ENCODE data around the gene S100A8.
"Not testable (repeated sequence)": the region's sequence is repeated elsewhere in the genome, so short reads cannot be mapped to it uniquely, and the experiment has no call there.

S100A8 gene

DNA sequence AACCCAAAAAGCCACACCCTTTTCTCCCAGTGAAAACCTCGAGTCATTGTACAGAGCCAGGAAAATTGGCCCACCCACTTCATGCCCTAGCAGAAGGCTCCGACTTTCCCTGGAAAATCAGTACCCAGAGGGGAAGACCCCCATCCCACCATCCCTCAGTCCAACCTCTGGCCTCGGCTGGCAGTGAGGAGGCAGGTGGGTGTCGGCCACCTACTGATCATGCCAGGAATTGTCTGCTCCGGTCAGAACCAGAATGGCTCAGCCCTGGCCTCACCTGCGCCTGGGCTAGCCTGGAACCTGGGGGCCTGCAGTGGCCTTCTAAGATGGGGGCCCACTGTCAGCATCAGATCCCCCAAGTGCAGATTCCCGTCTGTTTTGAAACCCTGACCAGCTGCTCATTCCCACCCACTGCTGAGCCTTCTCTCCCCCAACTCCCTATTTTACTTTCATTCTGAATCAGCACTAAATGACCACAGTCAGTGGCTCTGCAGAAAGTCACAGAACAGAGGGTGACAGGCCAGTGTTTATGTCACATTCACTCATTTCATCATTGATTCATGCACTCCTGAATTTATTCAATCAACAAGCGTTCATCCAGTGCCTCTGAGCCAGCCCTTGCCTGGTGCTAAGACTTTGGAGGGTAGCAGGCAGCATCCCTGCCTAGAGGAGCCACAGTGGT lies 36.2 kb downstream of the S100A8 start:
- DNase-seq = no peak
- in situ Hi-C loops (cut with MboI; ENCODE audit: low pct_unique_long_range_greater_than_20kb, low sequenced_read_pairs) = no loop called here

DNA sequence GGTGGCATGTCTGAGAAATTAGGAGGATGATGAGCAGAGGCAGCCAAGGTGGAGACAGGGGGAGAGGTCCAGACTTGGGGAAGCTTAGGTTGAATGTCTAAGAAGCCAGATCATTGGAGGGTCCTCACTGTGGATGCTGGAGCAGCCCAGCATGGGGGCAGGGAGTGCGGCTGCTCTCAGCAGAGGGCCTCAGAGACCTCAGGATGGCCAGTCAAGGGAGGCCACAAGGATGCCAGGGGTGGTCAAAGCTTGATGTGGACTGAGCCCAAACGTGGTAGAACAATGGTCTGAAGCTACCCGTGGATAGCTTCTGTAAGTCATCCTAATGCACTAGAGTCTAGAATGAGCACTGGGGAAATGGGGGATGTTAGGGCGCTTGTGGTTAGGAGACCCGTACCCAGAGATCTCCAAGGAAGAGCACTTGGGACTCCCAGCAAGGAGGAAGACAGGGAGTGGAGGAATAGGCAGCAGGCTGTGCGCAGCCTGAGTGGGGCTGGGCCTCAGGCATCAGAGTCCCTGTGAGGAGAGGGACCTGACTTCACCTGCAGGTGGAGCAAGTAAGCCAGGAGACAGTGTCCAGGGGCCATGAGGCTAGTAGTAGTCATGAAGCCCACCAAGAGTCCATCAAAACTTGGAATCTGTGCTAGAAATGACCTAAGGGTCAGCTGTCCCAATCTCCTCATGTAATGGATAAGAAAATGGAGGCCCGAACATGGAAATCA lies 37.5 kb downstream of the S100A8 start:
- no peak for DNase-seq
- in situ Hi-C loops (cut with MboI; ENCODE audit: low pct_unique_long_range_greater_than_20kb, low sequenced_read_pairs) = no loop called here

DNA sequence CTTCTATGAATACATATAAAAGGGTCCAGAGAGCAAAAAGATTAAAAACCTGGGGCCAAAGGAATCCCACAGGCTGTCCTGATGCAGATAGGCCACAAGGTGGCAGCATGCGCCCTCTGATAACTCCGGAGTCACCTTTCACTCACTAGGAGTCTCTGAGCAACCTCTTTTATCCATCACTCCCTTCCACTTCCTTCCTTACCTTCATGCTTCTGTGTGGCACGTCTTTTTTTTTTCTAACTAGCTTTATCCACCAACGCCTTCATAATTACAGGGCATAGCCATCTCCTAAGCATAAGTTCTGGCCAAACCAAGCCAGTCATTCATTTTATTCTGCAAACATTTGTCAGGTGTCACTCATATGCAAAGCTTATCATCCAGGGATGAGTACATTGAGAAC lies 38.4 kb downstream of the S100A8 start:
- in situ Hi-C loops (cut with MboI; ENCODE audit: low pct_unique_long_range_greater_than_20kb, low sequenced_read_pairs) = no loop called here
- peak; percentile 77 for DNase-seq

DNA sequence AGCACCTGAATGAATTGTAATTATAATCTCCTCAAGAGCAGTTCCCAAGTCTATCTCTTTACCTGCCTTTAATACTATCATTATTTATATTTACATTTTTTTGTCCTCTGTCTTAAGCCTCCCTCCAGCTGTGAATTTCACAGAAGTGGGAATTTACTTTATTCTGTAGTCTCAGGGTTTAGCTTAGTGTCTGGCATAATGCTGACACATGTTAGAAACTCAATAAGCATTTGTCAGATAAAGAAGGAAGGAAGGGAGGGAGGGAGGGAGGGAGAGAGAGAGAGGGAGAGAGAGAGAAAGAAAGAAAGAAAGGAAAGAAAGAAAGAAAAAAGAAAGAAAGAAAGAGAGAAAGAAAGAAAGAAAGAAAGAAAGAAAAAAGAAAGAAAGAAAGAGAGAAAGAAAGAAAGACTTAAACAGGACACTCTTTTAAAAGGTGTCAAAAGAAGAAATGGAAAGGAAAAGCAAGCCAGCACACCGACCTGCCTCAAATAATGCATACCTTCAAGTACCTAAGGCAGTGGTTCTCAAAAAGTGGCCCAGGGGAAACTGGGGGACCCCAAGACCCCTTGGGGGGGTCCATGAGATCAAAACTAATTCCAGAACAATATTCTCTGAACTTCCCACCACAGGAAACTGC lies 40.4 kb downstream of the S100A8 start:
- in situ Hi-C loops (cut with MboI; ENCODE audit: low pct_unique_long_range_greater_than_20kb, low sequenced_read_pairs) = no loop called here
- no peak for DNase-seq

DNA sequence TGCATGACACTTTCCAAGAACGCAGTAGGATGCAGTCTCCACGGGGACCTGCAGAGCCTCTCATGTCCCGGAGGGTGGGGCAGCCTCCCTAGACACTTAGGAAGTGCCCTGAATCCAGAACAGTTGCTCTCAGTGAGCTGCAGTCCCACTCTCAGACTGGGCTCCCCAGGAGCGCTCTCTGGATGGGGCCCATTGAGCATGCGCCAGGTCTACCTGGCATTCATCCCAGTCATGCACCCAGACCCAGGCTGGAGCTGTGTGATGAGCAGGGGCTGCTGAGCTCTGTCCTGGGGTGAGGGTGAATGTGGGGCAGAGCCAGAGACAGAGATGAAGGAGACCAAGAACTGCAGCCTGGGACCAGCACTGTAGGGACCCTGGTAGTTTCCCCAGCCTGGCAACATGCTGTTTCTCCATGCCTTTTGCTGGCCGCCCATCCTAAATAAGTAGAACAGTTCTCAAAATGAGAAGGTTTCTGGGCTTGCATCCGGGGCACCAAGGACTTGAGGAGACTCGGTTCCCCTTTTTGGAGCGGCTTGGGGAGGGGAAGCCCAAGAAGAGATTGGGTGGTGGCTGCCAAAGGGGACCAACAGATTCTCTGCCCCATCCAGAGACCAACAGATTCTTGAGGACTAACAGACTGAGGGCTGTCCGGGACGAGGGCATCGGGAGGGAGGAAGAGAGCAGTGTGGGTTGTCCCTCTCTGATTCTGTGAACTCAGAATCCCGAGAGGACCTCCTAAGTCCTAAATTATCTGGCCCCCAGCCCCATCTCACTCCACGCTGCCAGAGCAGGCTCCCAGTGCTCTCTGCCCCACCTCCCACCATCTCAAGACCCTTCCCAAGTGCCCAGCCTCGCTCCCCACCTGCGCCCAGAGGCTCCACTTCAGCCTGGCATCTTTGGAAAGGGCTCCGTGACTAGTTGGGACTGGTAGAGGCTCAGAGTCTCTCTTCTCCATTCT lies 41.2 kb downstream of the S100A8 start:
- no peak for DNase-seq
- in situ Hi-C loops (cut with MboI; ENCODE audit: low pct_unique_long_range_greater_than_20kb, low sequenced_read_pairs) = no loop called here

DNA sequence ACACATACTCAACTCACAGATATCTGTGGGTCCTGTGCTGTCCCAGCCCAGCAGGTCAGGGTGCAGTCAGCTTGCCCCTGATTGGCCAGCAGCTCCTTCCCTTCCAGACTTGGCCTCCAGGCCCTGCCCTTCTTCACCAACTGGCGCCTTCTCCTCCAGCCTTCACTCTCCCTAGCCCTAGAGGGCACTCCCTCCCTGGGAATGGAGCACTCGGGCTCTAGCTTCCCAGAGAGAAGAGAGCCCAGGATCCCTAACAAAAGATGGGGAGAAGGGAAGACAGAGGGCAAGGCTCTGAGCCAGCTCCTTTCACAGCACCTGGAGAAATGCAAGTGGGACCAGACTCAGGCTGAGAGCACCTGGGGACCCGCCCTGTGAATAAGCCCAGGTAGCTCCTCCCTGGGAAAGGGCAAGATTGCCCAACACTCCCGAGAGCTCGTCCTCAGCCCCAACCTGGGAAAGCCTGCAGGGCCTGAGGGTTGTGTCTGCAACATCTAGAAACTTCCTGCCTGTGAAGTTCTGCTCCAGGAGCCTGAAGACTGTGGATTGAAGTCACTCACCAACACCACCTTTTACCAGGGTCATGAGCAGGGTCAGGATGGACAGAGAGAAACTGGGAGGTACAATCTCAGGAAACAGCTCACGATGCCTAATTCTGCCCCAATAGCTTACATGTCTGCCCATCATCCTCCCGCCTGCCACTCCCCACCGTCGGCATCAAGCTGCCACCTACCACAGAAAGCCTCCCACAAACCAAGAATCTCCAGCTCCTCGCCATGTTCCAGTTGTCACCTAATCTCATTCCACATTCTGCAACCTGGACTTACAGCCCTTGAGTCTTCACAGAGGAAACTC lies 42.1 kb downstream of the S100A8 start, which contains the start of gene PGLYRP4:
Gene PGLYRP4, minus strand, starts transcription at position 331 of the 852 bp plus-strand sequence. CDS start 909 bp downstream, outside the sequence.
- in situ Hi-C loops (cut with MboI; ENCODE audit: low pct_unique_long_range_greater_than_20kb, low sequenced_read_pairs) = no loop called here
- no peak for DNase-seq

DNA sequence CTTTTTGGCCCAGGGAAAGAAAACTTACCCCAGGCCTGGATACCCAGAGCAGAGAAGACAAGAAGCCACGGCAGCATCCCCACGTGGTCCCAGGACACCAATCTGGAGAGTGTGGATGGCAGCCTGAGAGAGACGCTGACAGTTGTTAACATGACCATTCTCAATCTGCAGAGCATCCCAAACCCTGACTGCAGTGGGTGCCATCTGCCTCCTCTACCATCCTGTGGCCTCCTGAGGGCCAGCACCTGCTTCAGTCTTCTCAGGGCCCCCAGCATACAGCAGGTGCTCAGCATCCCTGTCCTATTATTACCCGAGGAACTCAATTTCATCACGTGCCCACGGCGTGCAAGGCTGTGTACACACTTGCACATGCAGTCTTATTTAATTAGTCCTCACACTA lies 43.0 kb downstream of the S100A8 start:
- in situ Hi-C loops (cut with MboI; ENCODE audit: low pct_unique_long_range_greater_than_20kb, low sequenced_read_pairs) = no loop called here
- DNase-seq = no peak

DNA sequence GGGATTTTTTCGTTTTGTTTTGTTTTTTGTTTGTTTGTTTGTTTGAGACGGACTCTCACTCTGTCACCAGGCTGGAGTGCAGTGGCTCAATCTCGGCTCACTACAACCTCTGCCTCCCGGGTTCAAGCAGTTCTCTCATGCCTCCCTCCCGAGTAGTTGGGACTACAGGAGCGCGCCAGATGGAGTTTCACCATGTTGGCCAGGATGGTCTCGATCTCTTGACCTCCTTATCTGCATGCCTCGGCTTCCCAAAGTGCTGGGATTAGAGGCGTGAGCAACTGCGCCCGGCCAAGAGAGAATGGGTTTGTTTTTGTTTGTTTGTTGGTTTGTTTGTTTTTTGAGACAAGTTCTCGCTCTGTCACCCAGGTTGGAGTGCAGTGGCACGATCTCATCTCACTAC lies 43.8 kb downstream of the S100A8 start:
- in situ Hi-C loops (cut with MboI; ENCODE audit: low pct_unique_long_range_greater_than_20kb, low sequenced_read_pairs); DNase-seq: not testable (repeated sequence)

DNA sequence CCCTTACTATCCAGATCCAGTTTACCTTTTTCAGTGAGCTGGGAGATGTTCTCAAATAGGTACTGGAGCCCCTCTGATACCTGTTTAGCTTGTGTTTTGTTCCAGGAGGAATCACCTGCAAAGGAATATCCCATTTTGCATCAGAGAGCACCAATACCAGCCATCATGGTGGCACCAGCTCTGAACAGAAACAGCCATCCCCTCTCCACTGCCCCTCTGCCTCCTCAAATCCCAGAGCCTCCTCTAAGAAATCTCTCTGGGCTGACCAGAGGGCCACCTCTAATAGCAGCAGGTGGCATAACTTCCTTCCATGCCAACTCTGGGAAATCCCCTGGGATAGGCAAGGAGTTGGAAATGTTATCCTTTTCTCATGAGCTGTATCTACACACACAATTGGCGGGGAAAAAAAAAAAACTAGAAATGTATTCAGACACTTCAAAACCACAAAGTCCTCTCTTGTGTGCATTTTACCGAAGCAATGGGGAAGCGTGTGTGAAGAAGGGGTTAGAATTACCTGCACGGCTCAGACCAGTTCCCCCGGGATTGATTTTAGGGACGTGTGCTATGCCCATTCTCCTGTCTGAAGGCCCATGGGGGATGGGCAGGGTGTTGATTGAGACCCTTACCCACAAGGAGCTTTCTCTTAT lies 44.7 kb downstream of the S100A8 start:
- DNase-seq = no peak
- in situ Hi-C loops (cut with MboI; ENCODE audit: low pct_unique_long_range_greater_than_20kb, low sequenced_read_pairs) = no loop called here

DNA sequence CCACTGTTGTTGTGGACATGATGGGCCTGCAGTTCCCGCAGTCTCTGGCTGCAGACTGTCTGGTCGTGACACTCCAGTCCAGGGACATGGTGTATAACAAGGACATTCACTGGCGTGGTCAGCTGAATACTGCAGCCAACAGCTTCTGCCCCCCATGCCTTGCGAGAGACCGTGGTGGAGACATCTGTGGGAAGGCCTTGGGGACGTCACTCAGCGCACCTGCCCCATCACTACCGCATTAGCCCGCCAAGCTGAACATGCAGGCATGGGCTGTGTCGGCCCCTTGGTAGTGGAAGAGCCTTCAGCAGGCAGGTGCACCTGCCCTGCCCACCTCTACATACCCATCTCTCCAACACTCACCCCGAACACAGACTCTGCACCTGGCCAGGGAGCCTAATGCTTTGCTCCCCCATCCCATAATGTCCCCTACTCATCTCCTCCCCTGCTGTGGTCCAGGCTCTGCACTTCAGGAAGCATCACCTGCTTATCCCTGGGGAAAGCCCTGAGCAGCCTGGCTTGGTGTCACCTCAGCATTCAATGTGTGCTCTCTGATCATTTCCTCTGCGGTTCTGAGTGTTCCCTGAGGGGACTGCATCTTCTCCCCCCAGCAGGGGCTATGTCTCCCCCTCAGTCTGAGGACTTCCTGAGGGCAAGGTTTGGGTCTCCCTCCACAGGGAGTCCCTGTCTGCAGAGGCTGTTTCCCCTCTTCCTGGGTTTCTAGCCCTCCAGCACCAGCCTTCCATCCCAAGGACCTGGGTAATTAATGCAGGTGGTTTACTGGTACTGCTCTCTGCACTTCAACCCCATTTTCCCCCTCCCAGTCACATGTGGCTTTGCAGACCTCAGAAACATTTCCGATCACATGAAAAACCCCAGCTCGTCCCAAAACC lies 45.4 kb downstream of the S100A8 start:
- no peak for DNase-seq
- in situ Hi-C loops (cut with MboI; ENCODE audit: low pct_unique_long_range_greater_than_20kb, low sequenced_read_pairs) = no loop called here

DNA sequence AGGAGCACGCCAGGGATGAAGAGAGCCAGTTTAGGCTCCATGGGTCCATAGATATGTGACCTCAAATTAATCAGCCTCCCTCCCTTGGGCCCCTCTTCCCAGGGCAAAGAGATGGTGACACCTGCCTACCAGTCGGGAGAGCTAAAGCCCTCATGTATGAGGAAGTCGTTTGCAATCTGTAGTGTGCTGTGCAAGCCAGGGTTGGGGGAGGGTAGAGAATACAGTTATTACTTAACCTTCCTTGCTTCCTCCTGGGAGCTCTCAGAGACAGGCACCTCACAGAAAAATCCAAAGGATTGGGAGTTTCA lies 46.2 kb downstream of the S100A8 start:
- in situ Hi-C loops (cut with MboI; ENCODE audit: low pct_unique_long_range_greater_than_20kb, low sequenced_read_pairs) = no loop called here

DNA sequence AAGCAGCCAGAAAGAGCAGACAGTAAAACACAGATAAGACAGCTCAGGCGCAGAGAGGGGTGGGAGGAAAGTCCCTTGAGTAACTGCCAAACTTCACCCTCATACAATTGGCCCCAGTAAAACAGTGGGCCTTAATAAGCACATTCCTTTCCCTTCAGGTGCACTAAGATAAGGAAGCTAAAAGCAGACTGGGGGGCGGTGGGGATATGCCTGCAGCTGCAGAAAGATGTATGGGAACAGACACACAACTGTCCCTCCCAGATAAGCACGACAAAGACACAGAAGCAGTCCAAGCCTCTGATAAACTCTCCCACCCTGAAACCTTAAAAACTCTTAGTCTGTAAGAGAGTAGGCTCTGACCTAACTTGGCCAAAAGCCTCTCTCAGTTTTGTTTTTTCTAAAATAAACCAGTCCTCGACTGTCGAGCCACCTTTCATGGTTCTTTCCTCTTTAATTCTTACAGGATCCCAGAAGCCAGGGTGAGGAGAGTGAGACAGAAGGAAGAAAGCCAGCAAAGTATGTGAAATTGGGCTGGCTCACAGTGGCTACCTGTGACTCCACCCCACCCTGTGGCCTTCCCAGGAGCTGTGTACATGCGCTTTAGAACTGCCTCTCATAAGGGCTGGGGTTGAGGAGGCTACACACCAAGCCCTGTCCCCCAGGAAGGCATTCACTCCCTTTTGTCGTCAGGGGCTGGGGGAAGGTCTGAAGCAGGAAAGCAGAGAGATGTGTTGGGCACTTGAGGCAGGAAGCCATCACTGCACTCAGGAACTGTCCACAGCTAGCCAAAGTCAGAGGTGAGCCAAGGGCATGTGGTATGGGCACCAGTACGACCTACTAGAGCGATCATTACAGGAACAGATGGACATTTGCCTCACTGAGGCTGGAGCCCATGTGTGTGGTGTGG lies 46.8 kb downstream of the S100A8 start:
- peak; percentile 35 for DNase-seq
- in situ Hi-C loops (cut with MboI; ENCODE audit: low pct_unique_long_range_greater_than_20kb, low sequenced_read_pairs) = no loop called here

More for the DNA sequence above, 46.2 kb downstream of the S100A8 start:
- peak; percentile 72 for DNase-seq

DNA sequence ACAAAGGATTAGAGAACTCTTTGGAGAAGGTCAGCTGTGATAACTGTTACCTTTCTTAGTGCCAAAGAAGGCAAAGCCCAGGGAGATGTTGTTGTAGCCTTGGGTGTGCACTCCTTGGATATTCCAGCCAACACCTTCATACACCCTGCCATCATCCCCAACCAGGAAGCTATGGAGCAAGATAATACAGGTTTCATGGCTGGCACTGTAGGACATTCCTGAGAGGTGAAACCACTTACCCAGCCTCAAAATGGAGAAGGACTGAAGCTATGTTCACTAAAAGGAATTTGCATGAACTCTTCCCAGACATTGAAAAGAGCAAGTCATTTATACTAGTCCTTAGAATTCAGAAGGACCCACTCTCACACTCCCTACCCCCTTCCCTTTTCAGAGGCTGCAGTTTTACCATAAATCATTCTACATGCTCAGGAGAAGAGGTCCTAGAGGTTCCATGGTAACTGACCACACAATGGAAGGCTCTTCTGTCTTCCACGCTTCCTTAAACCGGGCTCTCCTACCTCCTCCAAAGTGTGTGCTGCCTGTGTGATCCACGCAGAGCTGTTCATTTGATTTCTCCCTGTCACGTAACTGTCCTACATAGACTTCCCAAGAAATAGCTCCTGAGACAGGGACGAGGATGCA lies 47.7 kb downstream of the S100A8 start:
- DNase-seq = no peak
- in situ Hi-C loops (cut with MboI; ENCODE audit: low pct_unique_long_range_greater_than_20kb, low sequenced_read_pairs) = no loop called here

DNA sequence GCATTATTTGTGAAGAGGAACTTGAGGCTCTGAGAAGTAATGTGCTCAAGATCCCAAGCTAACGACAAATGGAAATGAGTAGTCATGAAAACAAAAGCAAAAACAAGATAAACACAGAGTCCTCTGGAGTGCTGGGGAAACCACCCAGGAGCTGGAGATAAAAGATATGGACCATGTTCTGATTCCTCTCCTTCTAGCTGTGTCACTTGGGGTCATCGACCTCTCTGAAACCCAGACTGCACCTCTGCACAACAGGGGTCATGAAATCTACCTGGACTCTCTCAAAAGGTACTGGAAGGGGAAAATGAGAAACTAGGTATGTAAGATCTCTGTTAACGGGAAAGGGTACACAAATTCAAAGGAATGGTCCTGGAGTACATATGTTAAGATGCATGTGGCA lies 48.7 kb downstream of the S100A8 start:
- in situ Hi-C loops (cut with MboI; ENCODE audit: low pct_unique_long_range_greater_than_20kb, low sequenced_read_pairs) = no loop called here
- DNase-seq = no peak

DNA sequence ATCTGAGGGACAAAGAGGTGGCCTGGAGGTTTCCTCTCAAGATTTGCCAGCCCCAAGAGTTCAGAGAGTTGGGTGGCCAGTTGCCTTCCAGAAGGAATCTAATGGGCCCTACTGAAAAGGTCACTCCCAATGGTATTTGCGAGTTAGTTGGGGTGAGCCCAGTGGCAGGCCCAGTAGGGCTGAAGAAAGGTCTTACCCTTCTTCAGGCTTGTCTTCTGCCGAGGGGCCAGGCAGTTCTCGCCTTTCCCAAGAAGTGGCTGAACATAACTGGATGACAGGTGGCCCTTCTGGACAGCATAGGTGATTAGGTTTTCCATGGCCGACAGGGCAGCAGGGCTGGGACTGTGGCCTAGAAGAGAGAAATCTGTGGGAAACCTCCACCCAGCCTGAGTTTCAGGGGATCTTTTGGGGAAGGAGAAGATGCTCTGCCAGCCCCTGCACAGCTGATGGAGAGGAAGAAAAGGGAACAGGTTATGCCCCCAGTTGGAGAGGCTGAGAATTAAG lies 49.4 kb downstream of the S100A8 start:
- in situ Hi-C loops (cut with MboI; ENCODE audit: low pct_unique_long_range_greater_than_20kb, low sequenced_read_pairs) = no loop called here
- DNase-seq = no peak

DNA sequence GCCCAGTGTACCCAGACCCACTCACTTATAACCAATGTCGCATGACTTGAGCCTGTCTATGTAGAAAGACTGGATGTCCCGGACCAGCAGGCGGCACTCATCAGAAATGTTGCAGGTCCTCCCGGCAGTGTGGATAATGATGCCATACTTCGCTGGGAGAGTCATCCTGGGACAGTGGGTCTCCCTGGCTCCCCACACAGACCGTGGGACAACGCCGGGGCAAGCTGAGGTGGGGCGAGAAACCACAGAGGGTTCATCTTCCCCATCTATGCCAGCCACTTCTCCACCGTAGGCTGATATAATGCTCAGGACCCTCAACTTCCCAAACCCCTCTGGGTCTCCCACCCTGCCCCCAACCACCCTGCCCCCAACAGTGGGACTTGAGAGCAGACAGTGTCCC lies 50.5 kb downstream of the S100A8 start:
- in situ Hi-C loops (cut with MboI; ENCODE audit: low pct_unique_long_range_greater_than_20kb, low sequenced_read_pairs) = no loop called here

More for the DNA sequence above, 50.5 kb downstream of the S100A8 start:
- no peak for DNase-seq
